Endothelial cell of umbilical vein (primary cell): Measurements from ENCODE around the gene ZNF609.

ENCODE experiments used
- CTCF ChIP-seq, 2 donors: IDR thresholded peaks; 1 replicate in 1 of 2; 2 replicates in 1 of 2; pipeline ENCODE4 v1.5.1; 2011; ENCODE audit warnings: low read length in 2 of 2, mild to moderate bottlenecking in 2 of 2, moderate library complexity in 2 of 2, control low read depth in 1 of 2, inconsistent platforms in 1 of 2, low read depth in 1 of 2; ENCODE audit not compliant: insufficient read depth in 1 of 2; ENCODE audit errors: extremely low read depth in 1 of 2
- EZH2 ChIP-seq: IDR thresholded peaks from 2 replicates; pipeline ENCODE4 v1.6.1; 2012; ENCODE audit warnings: borderline replicate concordance, low read depth, mild to moderate bottlenecking, moderate library complexity, low read length, inconsistent platforms; ENCODE audit not compliant: severe bottlenecking
- POLR2A ChIP-seq: IDR thresholded peaks from 2 replicates; pipeline ENCODE4 v1.6.1; 2012; ENCODE audit warnings: low read depth, mild to moderate bottlenecking, control low read depth, low read length

- TF ChIP-seq CTCF (IDR thresholded peaks at IDR 0.05; ENCODE audit: extremely low read depth in 1 of 2, insufficient read depth in 1 of 2, low read depth in 1 of 2, low read length in 2 of 2) (no peak), EZH2 (no peak), POLR2A (no peak)
Observed at GRCh38 chr15:64617727-64618126, 157.3 kb downstream of the ZNF609 start.
